NK-92 (cell line): ENCODE results near the gene FOXP1.

ENCODE experiments used
- DNase-seq: peaks from one replicate; lab custom pipeline; 2025; ENCODE audit not compliant: unreplicated experiment; lab: John Stamatoyannopoulos, UW

The FOXP1 gene

DNA sequence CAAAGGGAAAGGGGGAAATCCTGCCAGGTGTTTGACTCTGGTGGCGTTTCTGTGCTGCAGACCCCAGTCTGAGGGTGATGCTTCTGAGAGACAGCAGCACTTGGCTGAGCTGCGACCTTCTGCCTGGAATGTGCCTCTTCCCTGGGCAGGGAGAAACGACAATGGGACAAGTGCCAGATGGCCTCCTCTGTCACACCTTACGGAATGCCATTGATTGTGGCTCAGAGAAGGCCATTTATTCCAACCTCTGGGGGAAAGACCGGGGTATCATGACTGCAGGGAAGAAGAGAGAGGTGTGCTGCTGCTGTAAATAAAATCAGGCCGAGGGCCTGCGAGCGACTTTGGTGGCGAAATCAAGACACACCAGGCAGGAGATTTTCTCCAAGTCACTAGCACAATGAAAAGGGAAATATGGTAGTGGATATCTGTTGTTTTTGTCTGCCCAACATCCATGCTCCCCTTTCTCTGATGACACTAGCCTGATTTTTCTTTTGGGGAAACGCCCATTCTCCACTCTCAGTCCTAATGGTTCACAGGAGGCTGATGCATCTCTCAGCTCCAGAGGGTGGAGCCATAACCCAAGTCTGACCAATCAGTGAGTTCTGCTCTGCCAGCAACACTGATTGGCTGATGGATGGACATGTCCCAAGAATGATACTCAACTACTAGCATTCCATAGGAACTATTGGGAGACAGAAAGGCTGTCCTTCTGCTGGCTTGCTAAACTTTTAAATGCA lies 336.1 kb downstream of the FOXP1 start:
- DNase-seq = no peak

GRCh38 chr3:71245971-71246880 lies 337.3 kb downstream of the FOXP1 start:
- DNase-seq = no peak

- no peak for DNase-seq
Observed at GRCh38 chr3:71244826-71245488, 338.6 kb downstream of the FOXP1 start.

DNA sequence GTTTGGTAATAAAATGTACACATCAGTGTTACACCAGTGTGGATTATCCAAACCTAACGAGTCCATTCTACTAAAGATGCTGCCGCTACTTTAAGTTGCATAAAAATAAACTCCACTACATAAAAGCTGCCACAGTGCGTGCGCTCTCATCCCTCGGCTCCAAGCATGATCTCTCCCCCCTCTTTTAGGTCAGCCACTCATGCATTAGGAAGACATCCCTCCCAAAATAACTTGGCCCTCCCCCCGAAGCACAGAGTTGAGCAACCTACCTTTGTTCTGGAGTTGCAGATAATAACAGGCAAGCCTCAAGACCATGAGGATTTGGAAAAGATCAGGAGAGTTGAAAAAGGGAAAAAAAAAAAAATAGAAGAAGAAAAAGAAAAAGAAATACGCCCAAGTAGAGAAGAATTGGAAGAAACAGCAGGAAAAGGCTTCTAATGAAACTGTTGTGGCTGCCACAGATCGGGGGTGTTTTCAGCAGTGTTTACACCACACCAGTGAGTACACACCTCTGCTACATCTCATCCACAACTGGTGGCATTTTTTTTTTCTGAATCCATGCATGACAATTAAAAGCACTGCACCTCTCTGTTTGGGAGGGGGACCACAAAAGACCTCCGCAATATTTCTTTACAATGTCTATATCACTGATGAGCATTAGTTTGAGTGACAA lies 339.2 kb downstream of the FOXP1 start:
- DNase-seq = no peak

DNA sequence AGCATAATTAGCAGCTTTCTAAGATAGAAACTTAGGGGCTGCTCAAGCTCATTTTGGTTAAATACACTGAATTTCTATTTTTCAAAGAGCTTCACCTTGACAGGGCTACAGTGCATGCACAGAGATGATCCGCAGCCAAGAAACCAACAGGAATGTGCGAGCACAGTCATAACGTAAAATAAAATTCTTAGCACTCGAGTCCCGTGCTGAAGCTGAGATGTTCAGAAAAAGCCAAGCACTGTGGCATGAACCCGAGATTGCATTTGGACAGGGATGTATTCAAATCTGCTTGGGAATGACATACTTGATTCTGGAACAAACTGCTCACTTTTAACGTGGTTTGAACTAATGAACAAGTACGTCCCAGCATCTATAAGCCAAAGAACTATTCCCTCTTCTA lies 340.3 kb downstream of the FOXP1 start:
- DNase-seq = no peak

DNA sequence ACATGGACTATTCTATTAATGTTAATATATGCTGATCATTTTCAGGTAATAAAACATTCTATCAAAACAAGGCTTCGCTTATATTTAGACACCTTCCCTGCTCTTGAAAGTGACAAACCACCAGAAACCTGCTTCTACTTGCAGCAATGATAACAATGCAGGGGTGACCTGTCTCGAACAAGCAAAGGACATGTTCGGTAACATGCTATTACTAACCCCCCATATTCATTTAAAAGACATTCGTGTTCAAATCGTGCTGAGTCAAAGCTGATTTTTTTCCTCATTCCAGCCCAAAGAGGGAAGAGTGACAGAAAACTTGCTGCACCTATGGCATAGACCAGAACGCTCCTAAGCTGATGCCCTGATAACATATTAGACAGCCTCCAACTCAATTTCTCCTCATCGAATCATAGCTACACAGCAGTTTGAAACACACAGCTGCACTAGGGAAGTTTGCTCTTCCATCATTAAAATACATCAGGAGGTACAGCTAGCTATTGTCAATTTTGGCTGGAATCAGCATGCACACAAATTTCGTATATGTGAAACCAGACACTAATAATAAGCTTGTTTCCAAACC lies 341.5 kb downstream of the FOXP1 start:
- DNase-seq = no peak

GRCh38 chr3:71241246-71241901 lies 342.2 kb downstream of the FOXP1 start:
- DNase-seq = no peak

DNA sequence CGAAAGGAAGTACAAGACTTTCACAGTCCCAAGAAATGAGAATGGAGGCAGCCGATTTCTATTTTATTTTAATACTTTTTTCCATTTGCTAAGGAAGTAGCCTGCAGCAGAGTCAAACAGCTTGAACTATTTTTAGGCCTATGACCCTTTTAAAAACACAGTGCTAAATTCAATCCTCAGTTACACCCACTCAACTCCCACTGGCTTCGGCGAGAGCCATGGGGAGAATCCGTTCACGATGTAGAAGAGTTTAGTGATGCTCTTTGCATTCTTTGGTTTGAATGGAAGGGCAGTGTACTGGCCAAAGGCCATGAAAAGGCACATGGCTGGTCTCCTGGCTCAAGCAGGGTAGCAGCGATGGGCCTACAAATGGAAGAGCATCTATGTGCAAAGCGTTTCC lies 343.5 kb downstream of the FOXP1 start:
- DNase-seq = no peak

- DNase-seq = no peak
Observed at GRCh38 chr3:71238355-71238757, 345.2 kb downstream of the FOXP1 start.

GRCh38 chr3:71237672-71238071 lies 345.9 kb downstream of the FOXP1 start:
- DNase-seq = no peak

- DNase-seq = no peak
Observed at GRCh38 chr3:71235846-71236245, 347.7 kb downstream of the FOXP1 start.

GRCh38 chr3:71232895-71233294 lies 350.6 kb downstream of the FOXP1 start:
- no peak for DNase-seq

GRCh38 chr3:71232175-71232679 lies 351.3 kb downstream of the FOXP1 start:
- no peak for DNase-seq

DNA sequence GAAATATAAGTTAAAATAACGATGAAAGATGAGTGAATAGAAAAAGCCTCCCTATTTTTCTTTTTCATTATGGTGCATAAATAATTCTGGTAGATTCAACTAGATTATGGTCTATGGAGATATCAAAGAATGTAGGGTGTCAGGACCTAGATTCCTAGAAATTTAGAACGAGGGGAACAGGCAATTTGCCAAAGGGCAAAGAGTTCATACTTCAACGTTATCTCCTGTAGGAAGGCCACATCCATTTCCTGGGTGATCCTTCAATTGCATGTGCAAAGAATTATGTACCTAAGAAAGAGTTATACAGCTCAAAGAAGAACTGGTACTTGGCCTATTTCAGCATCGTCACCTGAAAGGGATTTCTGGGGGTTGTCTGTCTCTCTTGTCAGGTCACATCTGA lies 351.8 kb downstream of the FOXP1 start:
- DNase-seq = no peak

GRCh38 chr3:71229905-71230657 lies 353.4 kb downstream of the FOXP1 start:
- DNase-seq = no peak

GRCh38 chr3:71228156-71228866 lies 355.2 kb downstream of the FOXP1 start:
- no peak for DNase-seq

DNA sequence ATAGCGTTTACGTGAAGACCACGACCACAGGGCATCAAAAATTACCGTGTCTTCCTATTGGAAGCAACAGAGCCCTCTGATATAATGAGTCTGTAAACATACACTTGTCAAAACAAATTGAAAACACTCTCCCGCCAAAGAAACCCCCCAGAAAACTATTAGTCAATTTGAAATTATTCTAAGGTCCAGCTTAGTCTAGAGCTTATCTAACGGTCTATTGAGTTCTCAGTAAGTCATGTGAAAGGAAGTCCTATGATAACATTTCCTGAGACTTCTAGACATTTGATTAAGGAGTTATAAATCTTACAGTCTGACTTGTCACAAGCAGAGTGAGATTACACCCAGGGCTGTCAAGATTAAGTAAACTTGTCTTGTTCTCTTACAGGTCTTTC lies 356.3 kb downstream of the FOXP1 start:
- no peak for DNase-seq

- no peak for DNase-seq
Observed at GRCh38 chr3:71226565-71227269, 356.8 kb downstream of the FOXP1 start.
